ENCODE results near the gene UPB1. TPM values are rescaled to one million over a fixed set of nuclear protein-coding genes. Genes with fewer than 3 reads are reported as not detected.

UPB1 gene
- total and polyA plus RNA-seq, 9 of the 15 experiments (the other 6 are each of a cell fraction or from before 2014, with no cell fraction given): 0.06 to 0.11 TPM; not detected in 7

DNA sequence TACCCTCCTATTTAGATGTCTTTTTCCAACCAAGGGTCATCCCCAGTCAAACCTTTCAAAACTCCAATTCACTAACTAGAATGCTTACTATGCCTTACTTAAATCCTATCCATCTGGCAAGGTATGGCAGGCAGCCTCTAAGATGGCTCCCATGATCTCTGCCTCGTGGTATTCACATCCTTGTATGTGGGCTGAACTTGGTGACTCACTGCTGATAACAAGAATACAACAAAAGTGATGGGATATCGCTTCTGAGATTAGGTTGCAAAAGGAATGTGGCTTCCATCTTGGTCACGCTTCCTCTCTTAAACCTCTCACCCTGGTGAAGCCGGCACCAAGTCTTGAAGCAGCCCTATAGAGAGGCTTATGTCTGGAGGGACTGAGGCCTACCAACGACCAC, 29.6 kb upstream of the UPB1 start (continued):
- TF ChIP-seq, protein P1, sequence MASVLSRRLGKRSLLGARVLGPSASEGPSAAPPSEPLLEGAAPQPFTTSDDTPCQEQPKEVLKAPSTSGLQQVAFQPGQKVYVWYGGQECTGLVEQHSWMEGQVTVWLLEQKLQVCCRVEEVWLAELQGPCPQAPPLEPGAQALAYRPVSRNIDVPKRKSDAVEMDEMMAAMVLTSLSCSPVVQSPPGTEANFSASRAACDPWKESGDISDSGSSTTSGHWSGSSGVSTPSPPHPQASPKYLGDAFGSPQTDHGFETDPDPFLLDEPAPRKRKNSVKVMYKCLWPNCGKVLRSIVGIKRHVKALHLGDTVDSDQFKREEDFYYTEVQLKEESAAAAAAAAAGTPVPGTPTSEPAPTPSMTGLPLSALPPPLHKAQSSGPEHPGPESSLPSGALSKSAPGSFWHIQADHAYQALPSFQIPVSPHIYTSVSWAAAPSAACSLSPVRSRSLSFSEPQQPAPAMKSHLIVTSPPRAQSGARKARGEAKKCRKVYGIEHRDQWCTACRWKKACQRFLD (CRISPR knock-in tag; IDR thresholded peaks at IDR 0.05): peak; percentile 59
- TF ChIP-seq, protein P2, sequence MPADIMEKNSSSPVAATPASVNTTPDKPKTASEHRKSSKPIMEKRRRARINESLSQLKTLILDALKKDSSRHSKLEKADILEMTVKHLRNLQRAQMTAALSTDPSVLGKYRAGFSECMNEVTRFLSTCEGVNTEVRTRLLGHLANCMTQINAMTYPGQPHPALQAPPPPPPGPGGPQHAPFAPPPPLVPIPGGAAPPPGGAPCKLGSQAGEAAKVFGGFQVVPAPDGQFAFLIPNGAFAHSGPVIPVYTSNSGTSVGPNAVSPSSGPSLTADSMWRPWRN (IDR thresholded peaks at IDR 0.05; ENCODE audit: low read depth): no peak
- TF ChIP-seq, protein P3, sequence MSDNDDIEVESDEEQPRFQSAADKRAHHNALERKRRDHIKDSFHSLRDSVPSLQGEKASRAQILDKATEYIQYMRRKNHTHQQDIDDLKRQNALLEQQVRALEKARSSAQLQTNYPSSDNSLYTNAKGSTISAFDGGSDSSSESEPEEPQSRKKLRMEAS (CRISPR knock-in tag; IDR thresholded peaks at IDR 0.05): peak; percentile 51
- TF ChIP-seq DPF2 (IDR thresholded peaks at IDR 0.05) (peak; percentile 35; the same call in 1 of the 2 replicates), MEF2D (tag; conservative IDR thresholded peaks at IDR 0.05; ENCODE audit: low read depth) (peak; percentile 51; the same call in 1 of the 2 replicates), NR2C1 (IDR thresholded peaks at IDR 0.05) (no peak), NR2C1 (tag; IDR thresholded peaks at IDR 0.05) (0 out of 2 replicates have a peak, but pooled peaks have one; percentile 30), RCOR1 (IDR thresholded peaks at IDR 0.05; ENCODE audit: borderline replicate concordance in 1 of 2, low read depth in 2 of 2, low read length in 2 of 2) (peak in 1 of 2 experiments; percentile 51; a peak in 1 of 4 replicates), JUND (IDR thresholded peaks at IDR 0.05; ENCODE audit: borderline replicate concordance, low read depth, low read length) (peak; percentile 89), JUND (tag; IDR thresholded peaks at IDR 0.05; ENCODE audit: borderline replicate concordance, low read depth, low read length) (peak; percentile 88; the same call in 2 of the 3 replicates), NCOA1 (IDR thresholded peaks at IDR 0.05; ENCODE audit: low read depth) (no peak), ZNF707 (CRISPR knock-in tag; conservative IDR thresholded peaks at IDR 0.05) (no peak)
- TF ChIP-seq, protein P4, sequence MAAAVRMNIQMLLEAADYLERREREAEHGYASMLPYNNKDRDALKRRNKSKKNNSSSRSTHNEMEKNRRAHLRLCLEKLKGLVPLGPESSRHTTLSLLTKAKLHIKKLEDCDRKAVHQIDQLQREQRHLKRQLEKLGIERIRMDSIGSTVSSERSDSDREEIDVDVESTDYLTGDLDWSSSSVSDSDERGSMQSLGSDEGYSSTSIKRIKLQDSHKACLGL (CRISPR knock-in tag; IDR thresholded peaks at IDR 0.05; ENCODE audit: borderline replicate concordance, poor library complexity, severe bottlenecking): no peak
- TF ChIP-seq, protein P5, sequence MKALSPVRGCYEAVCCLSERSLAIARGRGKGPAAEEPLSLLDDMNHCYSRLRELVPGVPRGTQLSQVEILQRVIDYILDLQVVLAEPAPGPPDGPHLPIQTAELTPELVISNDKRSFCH (CRISPR knock-in tag; IDR thresholded peaks at IDR 0.05): no peak
- TF ChIP-seq, protein P5 (tag; IDR thresholded peaks at IDR 0.05): peak; percentile 40; the same call in 1 of the 2 replicates

Data from K562 (cell line).